ENCODE measurements around the gene TMEM231.
"Not testable (repeated sequence)": the region's sequence is repeated elsewhere in the genome, so short reads cannot be mapped to it uniquely, and the experiment has no call there.

TMEM231 gene

GRCh38 chr16:75566040-75566757 is 10.1 kb upstream of the TMEM231 start, which contains the start of gene GABARAPL2:
GABARAPL2 (plus strand) TSS chr16:75566379; CDS start chr16:75566487, 108 bp downstream.
- peak; percentile 83 to 95 for DNase-seq

DNA sequence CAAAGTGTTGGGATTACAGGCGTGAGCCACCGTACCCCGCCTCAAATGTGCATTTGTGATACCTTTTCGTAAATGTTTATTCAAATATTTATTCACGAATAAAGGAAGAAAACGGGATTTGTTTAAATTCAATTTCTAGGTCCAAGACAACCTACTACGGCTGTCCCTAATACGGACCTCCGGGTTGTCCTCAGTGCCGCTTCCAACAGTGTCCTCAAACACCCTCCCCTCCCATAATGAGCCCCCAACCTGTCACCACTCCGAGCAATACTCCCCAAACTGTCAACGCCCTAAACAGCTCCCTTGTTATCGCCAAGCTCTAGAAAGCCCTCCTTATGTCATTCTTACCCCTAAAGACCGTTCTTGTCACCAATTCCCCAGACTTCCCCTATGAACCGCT is 9.6 kb upstream of the TMEM231 start:
- no peak for DNase-seq

DNA sequence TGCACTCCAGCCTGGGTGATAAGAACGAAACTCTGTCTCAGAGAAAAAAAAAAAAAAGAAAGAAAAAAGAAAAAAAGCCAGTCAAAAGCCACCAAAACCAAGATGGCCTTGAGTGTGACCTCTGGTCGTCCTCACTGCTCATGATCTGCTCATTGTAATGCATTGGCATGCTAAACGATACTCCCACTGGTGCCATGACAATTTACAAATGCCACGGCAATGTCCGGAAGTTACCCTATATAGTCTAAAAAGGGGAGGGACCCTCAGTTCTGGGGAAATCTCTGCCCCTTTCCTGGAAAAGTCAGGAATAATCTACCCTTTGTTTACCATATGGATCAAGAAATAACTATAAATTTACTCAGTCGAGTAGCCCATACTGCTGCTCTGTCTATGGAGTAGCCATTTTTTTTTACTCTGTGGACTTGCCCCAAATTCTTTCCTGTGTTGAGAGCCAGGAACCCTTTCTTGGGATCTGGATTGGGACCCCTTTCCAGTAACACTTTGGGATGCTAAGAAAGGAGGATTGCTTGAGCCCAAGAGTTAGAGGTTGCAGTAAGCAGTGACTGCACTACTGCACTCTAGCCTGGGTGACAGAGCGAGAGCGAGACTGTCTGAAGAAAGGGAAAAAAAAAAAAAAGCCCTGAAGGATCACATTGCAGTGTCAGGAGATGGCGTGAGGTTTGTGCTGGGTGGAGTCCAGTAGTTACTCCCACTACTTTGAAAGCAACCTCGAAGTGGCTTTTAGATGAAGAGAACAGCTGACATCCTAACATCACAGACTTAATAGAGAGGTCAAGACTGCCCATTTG is 3.7 kb upstream of the TMEM231 start:
- peak in 1 of 2 donors; percentile 40 for DNase-seq

DNA sequence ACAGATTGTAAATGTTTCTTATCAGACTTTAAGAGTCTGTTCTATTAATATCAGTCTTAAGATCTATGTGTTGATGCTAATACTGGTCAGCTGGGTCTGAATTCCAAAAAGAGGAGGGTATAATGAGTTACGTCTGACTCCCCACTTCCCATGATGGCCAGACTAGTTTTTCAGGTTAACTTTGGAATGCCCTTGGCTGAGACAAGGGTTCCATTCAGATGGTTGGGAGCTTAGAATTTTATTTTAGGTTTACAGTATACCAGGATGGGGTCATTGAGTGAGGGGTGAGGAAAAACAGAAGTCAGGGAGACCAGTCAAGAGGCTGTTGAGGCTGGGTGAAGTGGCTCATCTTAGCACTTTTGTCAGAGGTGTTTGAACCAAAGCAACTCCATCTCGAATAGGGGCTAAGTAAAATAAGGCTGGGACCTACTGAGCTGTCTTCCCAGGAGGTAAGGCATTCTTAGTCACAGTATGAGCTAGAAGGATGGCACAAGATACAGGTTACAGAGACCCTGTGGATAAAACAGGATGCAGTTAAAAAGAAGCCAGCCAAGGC is 2.9 kb upstream of the TMEM231 start:
- DNase-seq: no peak

- DNase-seq: no peak
Measured at GRCh38 chr16:75556431-75556950, 439 bp upstream of the TMEM231 start.

DNA sequence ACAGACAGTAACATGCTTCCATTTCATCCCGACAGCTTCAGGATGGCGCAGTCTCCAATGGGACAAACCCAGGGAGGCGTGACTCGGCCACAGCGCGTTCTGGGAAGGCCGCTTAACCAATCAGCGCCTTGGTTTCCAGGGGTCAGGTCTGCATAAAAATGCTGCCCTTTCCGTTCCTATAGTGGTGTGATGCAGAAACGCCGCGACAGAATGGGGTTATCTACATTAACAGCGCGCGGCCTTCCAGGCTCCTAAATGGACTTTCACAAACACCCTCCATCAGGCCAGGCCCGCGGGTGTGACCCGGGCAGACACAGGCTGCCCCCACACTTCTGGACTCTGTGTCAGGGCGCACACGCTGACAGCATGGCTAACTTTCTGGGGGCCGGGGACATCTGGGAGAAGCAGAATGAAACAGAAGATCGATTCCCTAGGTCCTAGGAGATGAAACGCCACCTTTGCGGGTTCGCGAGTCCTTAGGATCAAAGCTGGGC is 792 bp downstream of the TMEM231 start:
- DNase-seq: peak; percentile 53 to 61

DNA sequence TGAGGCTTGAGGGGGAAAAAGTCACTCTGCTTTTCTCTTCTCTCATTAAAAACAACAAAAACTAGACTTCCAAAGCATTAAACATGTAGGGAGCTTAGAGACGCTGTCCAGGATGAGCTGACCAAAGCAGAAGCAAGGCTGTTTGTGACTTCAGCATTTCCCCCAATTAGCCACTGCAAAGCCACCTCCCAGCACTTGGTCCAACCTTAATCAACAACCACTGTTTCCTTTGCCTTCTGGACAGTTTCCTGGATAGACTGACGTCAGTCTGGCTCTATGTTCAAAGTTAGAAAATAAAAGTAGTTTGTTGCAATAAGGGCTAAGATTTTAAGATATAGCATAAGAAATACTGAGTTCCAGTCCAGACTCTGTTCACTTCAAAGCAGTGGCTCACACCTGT is 3.1 kb downstream of the TMEM231 start:
- DNase-seq: no peak

DNA sequence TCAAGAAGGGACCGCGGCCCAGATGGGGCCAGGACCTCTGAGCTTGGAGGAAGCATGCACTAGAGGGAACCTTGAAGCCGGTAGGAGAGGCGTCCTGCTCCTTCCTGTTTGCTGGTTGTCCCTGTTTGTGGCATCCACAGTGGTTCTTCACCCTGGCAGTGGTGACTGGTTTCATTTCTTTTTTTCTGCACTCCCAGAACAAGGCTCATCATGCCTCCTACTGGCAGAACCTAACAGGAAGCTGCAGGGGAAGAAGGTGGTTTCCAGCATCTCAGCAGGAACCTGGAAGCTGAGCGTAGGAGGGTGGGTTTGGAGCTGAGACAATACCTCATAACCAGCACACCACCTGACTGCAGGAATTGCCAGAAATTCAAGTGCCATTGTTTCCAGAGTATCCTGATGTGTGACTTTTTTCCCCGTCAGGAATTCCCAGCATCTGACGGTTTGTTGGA is 5.8 kb downstream of the TMEM231 start:
- peak; percentile 90 to 96 for DNase-seq

DNA sequence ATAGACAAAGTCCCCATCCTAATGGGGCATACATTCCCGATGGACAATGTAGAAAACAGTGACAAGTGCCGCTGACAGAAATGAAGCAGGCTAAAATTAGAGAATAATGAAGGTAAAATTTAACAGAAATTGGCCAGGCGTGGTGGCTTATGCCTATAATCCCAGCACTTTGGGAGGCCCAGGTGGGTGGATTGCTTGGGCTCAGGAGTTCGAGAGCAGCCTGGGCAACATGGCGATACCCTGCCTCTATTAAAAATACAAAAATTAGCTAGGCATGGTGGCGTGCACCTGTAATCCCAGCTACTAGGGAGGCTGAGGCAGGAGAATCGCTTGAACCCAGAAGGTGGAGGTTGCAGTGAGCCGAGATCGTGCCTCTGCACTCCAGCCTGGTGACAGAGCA is 7.6 kb downstream of the TMEM231 start:
- not testable (repeated sequence) for DNase-seq

GRCh38 chr16:75546293-75546692 is 9.8 kb downstream of the TMEM231 start:
- DNase-seq: no peak

DNA sequence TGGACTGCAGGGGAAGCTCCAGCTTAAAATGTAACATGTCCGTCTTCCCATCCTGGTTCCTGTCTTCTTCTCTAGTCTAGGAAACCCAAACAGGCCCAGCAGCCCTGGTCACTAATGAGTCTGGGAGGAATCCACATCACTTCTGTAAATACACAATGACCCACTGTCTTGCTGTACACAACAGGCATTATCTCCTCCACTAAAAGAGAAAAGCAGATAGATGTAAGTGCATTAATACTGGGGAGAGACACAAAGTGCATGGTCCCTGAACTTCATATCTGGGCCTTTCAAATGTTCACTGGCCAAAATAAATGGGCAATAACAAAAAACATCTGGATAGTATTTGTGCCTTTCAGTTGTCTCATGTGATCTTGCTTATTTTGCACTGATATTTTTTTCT is 10.2 kb downstream of the TMEM231 start:
- not testable (repeated sequence) for DNase-seq

DNA sequence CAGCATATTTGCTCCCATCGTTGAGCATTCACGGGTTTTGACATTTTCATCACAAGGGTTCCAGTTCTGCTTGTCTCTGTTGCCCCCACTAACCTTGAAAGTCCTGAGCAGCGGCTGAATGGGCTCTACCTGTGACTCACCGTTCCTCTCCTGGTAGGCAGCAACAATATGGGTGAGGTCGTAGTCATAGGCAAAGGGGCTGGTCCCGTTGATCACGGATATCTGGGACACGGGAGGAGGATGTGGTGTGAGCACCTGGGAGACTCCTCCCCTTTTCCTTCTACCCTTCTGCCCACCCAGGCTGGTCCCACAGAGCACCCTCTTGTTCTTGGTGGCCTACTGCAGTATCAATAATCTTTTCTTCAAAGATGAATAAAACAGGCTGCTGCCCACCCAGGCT is 13.6 kb downstream of the TMEM231 start:
- not testable (repeated sequence) for DNase-seq

GRCh38 chr16:75541236-75541635 is 14.8 kb downstream of the TMEM231 start:
- no peak for DNase-seq

- DNase-seq: not testable (repeated sequence)
Measured at GRCh38 chr16:75538882-75539565, 17.0 kb downstream of the TMEM231 start.

GRCh38 chr16:75537776-75538175 is 18.3 kb downstream of the TMEM231 start:
- DNase-seq: no peak

DNA sequence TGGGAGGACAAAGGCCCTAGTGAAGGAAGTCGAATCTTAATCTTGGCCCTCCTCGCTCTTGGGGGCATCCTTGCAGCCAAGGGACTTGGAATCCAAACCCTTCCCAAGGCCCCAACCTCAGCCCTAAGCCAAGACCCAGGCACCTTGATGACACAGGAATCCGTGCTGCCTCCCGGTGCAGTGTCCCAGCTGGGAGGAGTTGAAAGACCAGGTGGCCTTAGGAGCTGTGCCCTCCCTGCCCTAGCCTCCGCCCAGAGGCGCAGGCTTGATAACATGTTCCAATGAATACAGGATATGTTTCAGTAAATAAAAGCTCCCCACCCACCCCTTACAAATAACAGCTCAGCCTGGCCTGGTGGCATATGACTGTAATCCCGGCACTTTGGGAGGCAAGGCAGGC is 20.2 kb downstream of the TMEM231 start, which contains the start of gene CHST5:
Gene CHST5 (minus strand): TSS at position 208 of the 400 bp plus-strand sequence. CDS start 5,724 bp downstream, outside the sequence.
- no peak for DNase-seq

GRCh38 chr16:75535211-75535843 is 20.7 kb downstream of the TMEM231 start:
- DNase-seq: no peak

DNA sequence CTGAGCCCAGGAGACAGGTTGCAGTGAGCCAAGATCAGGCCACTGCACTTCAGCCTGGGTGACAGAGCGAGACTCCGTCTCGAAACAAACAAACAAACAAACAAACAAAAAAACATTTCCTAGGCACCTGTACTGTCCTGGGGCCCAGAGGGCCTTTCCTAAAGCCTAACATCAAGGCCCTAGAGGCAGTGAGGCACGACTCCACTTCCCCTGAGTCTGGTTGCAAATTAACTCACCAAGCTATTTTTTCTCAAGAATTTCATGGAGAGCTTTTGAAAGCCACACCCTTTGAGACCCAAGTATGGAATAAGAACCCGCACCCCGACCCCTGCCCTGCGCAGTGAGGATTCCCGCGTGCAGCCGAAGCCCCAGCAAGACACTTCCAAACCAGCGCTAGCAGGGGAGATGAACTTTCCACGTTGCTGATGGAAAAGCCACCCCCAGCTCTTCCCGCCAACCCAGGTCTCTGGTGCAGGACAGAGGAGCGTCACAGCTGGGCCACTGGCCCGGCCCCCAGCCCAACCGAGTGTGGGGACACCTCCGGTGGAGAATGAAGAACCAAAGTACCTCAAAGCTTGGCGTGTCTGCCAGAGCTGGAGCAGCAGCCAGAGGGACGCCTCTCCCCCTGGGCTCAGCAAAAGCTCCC is 21.4 kb downstream of the TMEM231 start:
- no peak for DNase-seq

- no peak for DNase-seq
Measured at GRCh38 chr16:75532791-75533190, 23.3 kb downstream of the TMEM231 start.

GRCh38 chr16:75532142-75532765 is 23.8 kb downstream of the TMEM231 start:
- no peak for DNase-seq

DNA sequence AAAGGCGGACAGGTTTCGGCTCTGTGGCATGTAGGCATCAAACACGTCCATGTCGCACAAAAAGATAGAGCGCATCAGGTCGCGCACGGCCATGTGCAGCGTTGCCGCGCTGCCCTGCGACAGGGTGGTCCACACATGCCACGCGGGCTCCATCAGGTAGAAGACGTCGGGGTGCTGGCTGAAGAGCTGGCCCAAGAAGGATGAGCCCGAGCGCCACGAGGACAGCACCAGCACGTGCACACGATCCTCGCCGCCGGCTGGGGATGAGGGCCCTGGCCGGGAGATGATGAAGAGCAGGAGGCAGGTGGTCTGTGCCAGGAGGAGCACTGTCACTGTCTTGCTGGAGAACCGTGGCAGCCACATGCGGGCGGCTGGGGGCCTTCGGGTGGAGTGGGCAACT is 26.1 kb downstream of the TMEM231 start:
- DNase-seq: no peak
